ENCODE data around the gene PCDHA6.

GRCh38 chr5:140870221-140871201, 42.8 kb downstream of the PCDHA6 start:
- TF ChIP-seq FOXM1 (IDR thresholded peaks at IDR 0.05; ENCODE audit: borderline replicate concordance, low read depth) (no peak), EP300 (IDR thresholded peaks at IDR 0.05; ENCODE audit: borderline replicate concordance) (no peak), TCF12 (IDR thresholded peaks at IDR 0.05; ENCODE audit: low read depth) (no peak), TAF1 (IDR thresholded peaks at IDR 0.05; ENCODE audit: low read depth) (no peak), RAD21 (IDR thresholded peaks at IDR 0.05; ENCODE audit: low read depth) (no peak), YY1 (IDR thresholded peaks at IDR 0.05; ENCODE audit: low read depth) (no peak), CEBPB (IDR thresholded peaks at IDR 0.05) (no peak), CREB1 (IDR thresholded peaks at IDR 0.05; ENCODE audit: low read depth) (no peak), EGR1 (IDR thresholded peaks at IDR 0.05) (no peak), TEAD4 (IDR thresholded peaks at IDR 0.05) (no peak)
- TF ChIP-seq, protein P1, sequence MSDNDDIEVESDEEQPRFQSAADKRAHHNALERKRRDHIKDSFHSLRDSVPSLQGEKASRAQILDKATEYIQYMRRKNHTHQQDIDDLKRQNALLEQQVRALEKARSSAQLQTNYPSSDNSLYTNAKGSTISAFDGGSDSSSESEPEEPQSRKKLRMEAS (IDR thresholded peaks at IDR 0.05) = no peak
- TF ChIP-seq, protein P2, sequence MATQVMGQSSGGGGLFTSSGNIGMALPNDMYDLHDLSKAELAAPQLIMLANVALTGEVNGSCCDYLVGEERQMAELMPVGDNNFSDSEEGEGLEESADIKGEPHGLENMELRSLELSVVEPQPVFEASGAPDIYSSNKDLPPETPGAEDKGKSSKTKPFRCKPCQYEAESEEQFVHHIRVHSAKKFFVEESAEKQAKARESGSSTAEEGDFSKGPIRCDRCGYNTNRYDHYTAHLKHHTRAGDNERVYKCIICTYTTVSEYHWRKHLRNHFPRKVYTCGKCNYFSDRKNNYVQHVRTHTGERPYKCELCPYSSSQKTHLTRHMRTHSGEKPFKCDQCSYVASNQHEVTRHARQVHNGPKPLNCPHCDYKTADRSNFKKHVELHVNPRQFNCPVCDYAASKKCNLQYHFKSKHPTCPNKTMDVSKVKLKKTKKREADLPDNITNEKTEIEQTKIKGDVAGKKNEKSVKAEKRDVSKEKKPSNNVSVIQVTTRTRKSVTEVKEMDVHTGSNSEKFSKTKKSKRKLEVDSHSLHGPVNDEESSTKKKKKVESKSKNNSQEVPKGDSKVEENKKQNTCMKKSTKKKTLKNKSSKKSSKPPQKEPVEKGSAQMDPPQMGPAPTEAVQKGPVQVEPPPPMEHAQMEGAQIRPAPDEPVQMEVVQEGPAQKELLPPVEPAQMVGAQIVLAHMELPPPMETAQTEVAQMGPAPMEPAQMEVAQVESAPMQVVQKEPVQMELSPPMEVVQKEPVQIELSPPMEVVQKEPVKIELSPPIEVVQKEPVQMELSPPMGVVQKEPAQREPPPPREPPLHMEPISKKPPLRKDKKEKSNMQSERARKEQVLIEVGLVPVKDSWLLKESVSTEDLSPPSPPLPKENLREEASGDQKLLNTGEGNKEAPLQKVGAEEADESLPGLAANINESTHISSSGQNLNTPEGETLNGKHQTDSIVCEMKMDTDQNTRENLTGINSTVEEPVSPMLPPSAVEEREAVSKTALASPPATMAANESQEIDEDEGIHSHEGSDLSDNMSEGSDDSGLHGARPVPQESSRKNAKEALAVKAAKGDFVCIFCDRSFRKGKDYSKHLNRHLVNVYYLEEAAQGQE (IDR thresholded peaks at IDR 0.05; ENCODE audit: low read depth) = peak; percentile 52; the same call in 1 of the 2 replicates
- TF ChIP-seq, protein P3, sequence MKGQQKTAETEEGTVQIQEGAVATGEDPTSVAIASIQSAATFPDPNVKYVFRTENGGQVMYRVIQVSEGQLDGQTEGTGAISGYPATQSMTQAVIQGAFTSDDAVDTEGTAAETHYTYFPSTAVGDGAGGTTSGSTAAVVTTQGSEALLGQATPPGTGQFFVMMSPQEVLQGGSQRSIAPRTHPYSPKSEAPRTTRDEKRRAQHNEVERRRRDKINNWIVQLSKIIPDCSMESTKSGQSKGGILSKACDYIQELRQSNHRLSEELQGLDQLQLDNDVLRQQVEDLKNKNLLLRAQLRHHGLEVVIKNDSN (IDR thresholded peaks at IDR 0.05) = no peak

All from Ishikawa (cell line).